Activated effector memory CD4-positive, alpha-beta T cell treated with anti-CD3 and anti-CD28 coated beads, Interleukin-2, amount 50 U/mL, for 16 hours (primary cell): Measurements from ENCODE around the gene MAP2K7.

Experiments
- DNase-seq: peaks from one replicate; pipeline ENCODE4 v3.0.0-alpha.2; 2020

Gene MAP2K7

DNA sequence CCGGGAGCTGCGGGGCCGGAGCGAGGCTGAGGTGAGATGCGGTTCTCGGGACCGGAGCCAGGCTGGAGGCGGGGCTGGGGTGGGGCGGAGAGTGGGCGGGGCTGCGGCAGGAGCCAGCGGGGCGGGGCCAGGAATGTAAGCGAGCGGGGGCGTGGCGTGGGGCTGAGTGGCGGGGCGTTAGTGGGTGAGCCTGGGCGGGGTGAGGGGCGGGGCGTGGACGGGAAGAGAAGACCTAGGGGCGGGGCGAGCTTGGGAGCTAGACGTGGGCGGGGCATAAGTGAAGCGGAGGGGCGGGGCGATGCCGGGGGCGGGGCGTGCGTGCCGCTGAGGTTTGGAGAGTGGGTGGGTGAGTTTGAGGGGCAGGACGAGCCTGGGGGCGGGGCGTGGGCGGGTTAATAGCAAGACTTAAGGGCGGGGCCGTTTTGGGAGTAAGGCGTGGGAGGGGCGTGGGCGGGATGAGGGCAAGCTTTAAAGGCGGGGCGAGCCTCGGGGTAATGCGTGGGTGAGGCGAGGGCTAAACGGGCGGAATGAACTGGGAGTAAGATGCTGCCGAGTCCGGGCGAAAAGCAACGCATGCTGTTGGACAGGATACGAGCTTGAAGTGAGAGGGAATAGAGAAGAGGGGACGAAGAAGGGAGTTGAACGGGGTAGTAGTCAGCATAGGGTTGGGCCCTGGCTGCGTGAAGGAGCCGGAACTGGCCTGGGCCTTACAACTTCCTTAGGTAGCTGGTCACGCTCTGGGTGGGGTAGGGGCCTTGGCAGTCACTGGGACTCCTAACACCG is 17.0 kb downstream of the MAP2K7 start:
- DNase-seq, result peak; percentile 99

DNA sequence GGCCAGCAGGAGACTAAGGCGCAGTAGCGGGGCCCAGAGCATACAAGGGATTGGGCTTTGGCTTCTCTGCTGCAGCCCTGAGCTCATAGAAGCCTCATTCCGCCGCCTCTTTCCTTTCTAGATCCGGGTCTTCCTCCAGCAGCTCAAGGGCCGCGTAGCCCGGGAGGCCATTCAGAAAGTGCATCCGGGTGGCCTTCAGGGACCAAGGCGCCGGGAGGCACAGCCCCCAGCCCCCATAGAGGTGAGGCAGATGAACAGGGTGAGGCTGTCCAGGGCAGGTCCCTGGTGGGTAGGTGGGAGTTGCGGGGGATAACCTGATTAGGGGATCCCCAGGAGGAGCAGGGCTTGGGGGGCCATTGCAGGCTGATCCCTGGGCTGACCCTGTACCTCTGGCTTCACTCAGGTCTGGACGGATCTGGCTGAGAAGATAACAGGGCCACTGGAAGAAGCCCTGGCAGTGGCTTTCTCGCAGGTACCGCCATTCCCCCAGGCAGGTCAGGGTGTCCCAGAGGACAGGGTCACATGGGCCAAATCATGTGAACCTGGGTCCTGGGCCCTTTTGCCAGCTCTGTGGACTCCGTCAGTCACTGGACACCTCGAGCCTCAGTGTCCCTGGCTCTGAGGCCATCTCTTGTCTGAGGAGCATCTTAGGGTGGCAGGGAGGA is 17.8 kb downstream of the MAP2K7 start:
- DNase-seq, result no peak

DNA sequence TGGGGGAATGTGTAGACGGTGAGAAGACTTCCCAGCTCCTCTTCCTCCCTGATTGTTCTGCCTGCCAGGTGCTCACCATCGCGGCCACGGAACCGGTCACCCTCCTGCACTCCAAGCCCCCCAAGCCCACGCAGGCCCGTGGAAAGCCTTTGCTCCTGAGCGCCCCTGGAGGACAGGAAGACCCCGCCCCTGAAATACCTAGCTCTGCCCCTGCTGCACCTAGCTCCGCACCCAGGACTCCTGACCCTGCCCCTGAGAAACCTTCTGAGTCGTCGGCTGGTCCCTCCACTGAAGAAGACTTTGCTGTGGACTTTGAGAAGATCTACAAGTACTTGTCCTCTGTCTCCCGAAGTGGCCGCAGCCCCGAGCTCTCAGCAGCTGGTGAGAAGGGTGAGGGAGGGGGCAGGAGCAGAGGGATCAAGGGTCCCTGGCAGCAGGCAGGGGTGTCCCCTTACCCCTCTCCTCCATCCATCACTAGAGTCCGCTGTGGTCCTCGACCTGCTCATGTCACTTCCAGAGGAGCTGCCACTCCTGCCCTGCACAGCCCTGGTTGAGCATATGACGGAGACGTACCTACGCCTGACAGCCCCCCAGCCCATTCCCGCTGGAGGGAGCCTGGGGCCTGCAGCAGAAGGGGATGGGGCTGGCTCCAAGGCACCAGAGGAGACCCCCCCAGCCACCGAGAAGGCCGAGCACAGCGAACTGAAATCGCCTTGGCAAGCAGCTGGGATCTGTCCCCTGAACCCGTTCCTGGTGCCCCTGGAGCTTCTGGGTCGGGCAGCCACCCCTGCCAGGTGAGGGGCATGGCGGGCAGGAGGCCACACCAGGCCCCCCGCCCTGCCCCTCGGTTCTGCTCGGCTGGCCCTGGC is 18.5 kb downstream of the MAP2K7 start:
- no peak for DNase-seq

DNA sequence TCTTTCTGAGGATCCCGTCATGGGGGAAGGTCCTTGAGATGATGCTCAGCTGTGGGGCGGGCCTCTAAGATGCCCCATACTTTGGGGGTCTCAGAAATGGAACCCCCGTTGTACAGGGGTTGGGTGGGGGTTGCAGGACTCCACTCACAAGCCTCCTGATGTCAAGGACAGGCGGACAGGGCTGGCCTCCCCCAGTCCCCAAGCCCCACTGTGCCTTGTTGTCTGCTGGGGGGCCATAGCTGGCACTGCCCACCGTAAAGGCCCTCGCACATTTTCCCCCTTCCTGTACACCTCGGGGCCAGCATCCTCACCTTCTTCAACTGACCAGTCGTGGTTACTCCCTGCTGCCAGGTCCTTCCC is 19.1 kb downstream of the MAP2K7 start:
- no peak for DNase-seq

DNA sequence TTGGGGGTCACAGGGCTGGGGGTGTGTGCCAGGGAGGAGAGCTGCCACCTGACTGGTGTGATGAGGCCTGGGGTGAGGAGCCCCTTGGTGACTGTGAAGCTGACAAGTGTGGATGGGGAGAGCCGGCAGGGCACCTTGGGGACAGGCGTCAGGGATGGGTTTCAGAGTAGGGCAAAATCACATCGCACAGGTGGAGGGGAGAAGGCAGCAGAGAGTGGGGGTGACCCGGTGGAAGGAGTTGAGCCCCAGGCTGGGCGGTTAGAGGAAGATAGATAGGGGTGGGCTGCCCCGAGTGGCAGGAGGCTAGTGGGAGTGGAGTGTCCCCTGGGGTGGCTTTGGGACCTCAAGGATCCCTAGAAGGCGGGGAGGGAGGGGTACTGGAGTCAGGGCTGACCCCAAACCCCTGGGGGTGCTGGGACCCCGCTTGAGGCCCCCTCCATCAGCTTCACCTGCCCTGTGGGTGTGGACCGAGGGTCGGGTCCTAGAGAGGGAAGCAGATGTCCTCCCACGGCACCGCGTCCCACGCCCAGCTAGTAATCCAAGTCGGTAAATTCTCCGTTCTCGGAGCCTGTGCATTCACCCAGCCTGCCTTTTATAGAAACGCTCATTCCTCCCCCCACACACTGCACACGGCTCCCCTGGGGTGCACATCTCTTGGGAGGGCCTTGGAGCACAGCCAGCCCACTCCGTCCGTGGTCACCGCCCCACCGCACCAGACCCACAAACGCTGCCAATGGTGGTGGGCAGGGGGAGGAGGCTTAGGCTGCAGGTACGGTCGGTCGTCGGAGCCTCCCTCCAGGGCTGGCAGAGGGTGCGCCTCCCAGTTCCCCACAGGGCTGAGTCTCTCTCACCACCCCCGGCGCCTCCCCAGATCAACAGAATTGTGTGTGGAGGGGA is 19.9 kb downstream of the MAP2K7 start:
- DNase-seq, result no peak

DNA sequence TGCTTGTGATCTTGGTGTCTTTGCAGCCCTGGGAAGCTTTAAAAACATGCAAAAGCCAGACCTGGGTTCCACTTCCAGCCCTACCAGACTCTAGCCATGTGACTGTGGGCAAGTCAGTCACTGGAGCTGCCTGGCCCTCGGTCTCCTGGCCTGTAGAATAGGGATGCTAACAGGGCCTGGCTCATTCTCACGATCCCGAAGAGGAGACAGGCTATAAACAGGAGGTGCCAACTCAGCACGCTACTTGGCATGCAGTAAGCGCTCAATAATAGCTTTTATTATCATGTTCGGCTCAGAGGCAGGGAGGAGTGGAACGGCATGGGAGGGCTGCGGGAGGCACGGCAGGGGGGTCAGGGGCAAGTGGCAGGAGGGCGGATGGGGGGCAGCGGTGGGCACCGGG is 20.6 kb downstream of the MAP2K7 start:
- no peak for DNase-seq

DNA sequence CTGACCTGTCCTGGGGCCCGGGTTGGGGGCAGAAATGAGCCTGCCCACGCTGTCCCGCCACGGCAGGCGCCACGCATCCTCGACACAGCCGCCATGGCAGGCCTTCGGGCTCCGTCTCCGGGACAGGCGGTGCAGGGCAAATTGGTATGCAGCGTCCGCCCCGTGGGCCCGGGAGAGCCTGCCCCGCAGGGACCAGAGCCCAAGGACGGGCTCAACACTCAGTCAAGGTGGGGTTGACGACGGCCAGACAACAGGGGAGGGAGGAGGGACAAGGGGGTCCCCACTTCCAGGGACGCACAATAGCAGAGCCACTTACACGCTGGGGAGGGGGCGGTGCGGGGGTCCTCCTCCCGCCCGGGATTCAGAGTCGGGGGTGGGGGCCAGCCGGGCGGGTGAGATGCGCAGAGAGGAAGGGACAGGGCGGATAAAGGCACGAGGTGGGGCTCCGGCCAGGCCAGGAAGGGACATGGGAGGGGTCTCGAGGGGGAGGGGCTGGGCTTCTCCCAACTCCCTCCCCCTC is 21.0 kb downstream of the MAP2K7 start:
- DNase-seq, result no peak

DNA sequence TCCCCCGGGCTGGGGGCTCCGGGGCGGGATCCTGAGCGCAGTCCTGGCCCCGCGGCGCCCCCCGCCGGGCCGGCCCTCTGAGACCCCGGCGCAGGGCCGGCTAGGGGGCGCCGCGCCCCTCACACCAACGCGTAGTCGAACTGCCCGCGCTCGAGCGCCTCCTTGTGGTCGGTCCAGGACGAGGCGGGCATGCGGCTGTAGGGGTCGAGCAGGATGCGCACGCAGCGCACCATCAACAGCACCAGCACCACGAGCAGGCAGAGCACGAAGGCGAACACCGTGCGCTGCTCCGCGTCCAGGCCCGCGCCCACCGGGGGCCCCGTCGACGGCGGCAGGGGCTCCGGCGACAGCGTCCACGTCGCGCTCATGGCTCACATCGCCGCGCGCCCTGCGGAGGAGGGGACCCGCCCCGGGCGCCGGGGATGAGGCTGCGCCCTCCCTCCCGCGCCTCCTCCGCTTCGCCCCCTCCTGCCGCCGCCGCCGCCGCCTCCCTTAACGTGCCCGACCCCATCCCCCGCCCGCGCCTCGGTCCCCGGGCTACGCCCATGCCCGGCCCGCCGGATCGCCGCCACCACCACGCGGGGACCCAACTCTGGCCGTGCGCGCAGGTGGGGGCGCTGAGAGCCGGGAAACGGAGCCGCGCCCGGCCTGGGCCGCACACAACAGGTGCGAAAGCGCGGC is 21.6 kb downstream of the MAP2K7 start:
- peak; percentile 91 for DNase-seq

DNA sequence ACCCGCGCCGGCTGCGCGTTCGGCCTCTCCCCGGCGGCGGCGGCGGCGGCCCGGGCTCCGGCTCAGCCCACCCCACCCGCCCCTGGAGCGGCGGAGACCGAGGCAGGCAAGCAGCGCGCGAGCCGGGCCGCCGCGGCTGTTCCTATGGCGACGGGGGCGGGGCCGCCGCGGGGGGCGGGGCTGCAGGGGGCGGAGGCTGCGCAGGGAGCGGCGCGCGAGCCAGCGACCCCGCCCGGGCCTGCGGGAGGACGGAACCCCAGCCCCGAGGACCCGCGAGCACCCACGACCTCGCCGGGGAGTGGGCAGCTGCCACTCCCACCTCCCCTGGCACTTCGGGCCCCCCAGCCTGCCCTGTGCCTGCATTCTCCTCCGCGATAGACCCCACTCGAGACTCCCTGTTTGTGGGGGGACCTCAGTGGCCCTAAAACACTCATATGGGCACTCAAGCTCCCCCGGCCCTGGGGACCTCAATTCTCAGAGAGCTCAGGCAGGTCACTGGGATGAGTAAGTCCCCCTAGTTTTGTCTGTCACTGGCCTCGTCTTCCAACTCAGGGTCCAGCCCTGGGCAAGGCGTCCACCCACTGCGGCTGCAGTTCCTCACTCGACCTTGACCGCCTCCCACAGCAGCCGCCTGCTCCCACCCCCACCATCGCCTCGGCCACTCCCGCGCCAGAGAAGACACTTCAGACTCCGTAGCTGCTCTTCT is 22.5 kb downstream of the MAP2K7 start, which contains the start of gene CTXN1:
CTXN1 (minus strand) TSS at position 115 of the 706 bp plus-strand sequence. CDS start 597 bp downstream, outside the sequence.
- peak; percentile 93 for DNase-seq

DNA sequence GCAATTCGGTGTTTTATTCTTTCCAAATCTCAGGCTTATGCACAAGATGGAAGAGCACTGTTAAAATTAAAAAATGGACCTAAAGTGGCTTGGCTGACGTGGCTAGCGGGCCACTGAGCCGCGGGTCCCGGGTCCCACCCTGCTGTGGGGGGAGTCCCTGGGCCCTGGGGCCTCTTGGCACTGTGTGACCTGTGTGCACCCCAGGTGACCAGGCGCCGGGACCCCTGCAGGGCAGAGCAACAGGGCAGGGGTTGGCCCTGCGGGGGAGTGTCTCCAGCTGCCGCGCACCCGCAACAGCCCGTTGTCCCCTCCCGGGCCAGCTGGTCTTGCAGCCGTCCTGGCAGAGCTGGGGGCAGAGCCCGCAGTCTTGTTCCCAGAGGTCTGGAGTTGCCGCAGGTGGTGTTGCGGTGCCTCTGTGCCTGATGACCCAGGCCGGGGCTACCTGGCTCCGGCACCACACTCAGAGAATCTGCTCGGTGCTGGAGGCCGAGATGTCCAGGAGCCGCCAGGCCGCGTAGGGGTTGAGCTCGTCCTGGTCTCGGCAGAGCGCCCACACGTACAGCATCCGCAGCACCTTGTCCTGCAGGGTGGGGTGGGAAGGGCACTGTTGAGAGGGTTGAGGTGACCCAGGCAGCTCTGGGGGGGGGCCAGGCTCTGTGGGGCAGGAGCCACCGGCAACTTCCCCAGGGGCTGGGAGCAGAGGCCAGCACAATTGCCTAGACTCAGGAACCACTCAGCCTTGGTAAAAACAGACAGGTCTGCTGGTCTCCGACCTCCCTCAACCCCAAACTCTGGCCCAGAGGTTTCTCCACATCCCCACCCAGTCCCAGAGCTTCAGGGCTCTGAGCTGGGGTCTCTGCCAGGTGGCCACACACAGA is 23.3 kb downstream of the MAP2K7 start:
- DNase-seq, result peak; percentile 61

DNA sequence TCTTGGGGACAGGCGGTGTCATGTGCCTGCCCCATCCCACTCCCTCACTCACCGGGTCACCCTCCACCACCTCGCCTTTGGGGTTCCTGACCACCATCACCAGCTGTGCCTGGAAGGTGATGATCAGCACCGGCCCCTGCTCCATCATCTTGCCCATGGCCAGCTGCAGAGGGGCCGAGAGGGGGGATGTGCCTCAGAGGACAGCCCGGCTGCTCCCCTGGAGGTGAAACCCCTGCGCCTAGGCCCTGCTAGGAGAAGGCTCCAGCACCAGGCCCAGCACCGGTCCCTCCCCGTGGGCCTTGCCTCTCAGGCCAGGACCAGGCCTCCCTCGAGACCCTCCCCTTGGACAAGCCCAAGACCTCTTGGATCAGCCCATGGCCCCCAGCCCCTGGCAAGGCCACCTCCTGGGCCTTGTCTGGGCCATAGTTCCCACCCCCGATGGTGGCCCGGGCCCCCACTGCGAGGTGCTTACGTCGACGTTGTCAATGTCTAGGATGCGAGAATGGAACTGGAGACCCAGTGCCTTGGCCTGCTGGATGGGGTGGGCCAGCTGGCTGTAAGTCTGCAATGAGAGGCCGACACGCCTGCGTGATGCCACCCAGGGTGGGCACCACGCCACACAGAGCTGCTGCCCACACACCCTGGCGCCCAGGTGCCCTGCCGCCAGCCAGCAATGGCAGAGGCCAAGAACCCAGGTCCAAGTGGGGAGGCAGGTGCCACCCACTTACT is 24.1 kb downstream of the MAP2K7 start:
- peak; percentile 62 for DNase-seq

DNA sequence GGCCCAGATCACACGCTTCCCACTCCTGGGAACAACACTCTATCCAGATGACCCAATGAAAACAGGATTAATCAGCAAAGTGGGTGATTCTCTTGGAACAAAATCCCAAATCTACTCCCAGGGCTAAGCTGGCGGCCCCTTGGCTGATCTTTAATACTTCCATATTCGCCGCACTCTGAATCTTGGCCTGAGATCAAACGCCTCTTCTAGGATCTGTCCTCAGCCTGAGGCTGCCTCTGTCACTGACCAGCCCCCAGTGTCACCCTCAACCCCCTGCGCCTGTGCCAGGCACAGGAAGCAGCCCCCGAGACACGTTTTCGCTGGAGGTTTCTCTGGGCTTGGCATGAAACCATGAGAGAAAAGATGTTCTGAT is 24.6 kb downstream of the MAP2K7 start:
- DNase-seq, result no peak

DNA sequence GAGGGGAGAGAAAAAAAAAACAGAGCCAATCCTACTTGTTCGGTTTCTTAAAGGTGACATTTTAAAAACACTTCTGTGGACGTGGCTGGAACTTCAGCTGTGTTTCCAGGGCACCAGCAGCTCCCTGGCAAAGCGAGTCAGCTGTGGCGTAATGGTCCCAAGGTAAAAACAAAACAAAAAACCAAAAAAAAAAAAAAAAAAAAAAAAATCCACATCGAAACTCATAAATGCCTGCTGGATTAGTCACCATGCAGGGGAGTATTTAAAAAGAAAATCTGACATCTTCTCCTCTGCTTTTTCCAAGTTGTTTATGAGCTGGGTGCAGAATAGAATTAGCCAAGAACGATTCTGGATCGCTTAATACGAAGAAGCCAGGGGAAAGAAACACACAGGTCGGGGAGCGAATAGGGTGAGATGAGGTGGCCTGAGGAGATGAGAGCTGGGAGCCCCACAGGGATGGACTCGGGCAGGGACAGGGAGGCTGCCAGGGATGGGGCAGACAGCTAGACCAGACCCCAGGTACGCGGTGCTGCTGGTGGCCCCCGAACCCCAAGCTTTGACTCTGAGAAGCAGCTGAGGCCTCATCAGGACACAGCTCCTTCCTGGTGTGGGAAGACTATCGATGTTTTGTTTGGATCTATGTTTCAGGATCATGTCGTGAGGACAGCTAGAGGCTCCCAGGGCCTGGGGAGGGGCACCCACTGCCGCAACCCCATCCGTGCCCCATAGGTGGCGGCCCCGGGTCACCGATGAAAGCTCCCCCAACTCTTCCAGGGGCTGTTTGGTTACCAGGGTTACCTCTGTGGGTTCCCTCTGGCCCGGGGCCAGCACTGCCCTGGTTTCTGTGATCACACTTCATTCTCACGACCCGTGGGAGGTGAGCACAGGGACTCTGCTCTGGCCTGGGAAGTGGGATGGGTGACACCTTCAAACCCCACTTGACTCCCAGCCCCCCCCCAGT is 25.3 kb downstream of the MAP2K7 start:
- peak; percentile 87 for DNase-seq

DNA sequence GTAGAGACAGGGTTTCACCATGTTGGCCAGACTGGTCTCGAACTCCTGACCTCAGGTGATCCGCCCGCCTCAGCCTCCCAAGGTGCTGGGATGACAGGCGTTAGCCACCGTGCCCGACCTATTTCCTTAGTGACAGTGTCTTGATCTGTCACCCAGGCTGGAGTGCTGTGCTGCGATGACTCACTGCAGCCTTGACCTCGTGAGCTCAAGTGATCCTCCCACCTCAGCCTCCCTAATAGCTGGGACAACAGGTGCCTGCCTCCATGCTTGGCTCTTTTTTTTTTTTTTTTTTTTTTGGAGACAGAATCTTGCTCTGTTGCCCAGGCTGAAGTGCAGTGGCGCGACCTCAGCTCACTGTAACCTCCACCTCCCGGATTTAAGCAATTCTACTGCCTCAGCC is 26.4 kb downstream of the MAP2K7 start:
- peak; percentile 65 for DNase-seq

DNA sequence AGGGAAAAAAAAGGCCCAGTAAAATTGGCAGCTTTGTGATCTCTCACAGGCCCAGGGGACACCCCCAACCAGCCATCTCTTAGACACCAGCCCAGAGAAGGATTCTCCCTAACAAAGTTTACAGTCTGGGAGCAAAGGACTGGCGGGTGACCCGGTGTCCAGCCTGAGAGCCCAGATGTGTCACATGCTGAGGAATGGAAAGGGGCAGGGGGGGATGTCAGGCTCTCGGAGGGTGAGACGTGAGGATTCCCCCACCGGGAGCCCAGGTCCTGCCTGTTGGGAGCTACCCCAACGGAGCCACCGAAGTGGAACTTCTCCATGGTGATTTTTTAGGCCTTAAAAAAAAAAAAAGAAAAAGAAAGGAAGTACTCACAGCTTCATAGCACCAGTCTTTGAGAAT is 27.1 kb downstream of the MAP2K7 start:
- no peak for DNase-seq

DNA sequence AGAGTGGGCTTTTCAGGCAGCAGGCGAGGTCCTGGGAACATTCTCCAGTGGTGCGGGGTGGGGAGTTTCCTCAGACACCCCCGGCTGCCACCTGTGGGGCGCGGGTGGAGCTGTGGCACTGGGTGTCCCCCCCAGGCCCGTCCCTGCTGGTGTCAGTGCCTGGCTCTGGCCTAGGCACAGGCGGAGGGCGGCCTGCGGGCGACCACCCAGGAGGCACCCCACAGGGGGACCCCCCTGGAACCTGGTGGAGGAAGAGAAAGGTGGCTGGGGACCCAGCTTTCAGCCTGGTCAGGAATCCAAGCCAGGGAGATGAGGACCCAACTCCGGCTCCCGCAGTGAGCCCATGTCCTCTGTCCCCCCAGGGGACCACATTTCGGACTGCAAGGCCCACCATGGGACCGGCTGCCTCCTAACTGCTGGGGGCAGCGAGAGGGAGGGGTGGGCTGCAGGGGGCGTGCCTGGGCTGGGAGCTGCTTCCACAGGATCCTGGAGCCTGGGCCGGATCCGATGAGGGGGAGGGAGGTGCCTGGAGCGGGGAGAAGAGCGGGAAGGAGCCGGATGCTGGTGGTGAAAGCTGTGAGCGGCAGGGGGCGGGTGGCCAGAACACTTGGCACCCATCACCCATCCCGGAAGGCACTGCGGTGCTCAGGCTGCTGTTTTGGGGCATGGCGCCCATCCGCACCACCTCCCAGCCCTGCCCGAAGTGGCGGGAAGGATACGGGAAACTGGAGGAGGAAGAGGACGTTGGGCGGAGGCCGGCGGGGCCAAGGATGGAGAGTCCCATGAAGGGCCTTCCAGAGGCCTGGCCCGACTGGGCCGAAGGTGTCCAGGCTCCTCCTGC is 27.8 kb downstream of the MAP2K7 start:
- peak; percentile 62 for DNase-seq
